ENCODE data around the gene ZBTB7C. TPM values are rescaled to one million over a fixed set of nuclear protein-coding genes. Genes with fewer than 3 reads are reported as not detected.

The ZBTB7C gene
- total RNA-seq, 1 donor from 2014 or later, result 0.61 TPM

GRCh38 chr18:48061781-48062570 lies 347.2 kb downstream of the ZBTB7C start:
- no peaks in the 10 kb centered on the region for H3K36me3 Mint-ChIP-seq (ENCODE audit: low read depth)
- no peaks in the 10 kb centered on the region for H3K9me3 Mint-ChIP-seq
- no peak for DNase-seq (ENCODE audit: low read depth, low spot score)
- TF ChIP-seq CTCF (conservative IDR thresholded peaks at IDR 0.05), result no peak
- peaks cover 10% of the 10 kb centered on the region for H3K27me3 Mint-ChIP-seq (ENCODE audit: low read depth)
- no peak overlapping the region for H3K27ac Mint-ChIP-seq (ENCODE audit: unreplicated experiment)
- H3K4me3 Mint-ChIP-seq, result no peak overlapping the region
- peaks cover 18% of the 10 kb centered on the region for H3K4me1 Mint-ChIP-seq

- Mint-ChIP-seq H3K9me3 (no peaks in the 10 kb centered on the region), H3K27ac (ENCODE audit: unreplicated experiment) (no peak overlapping the region), H3K4me3 (no peak overlapping the region), H3K36me3 (ENCODE audit: low read depth) (no peaks in the 10 kb centered on the region), H3K27me3 (ENCODE audit: low read depth) (peaks cover 11% of the 10 kb centered on the region), H3K4me1 (peaks cover 18% of the 10 kb centered on the region)
- no peak for DNase-seq (ENCODE audit: low read depth, low spot score)
- TF ChIP-seq CTCF (conservative IDR thresholded peaks at IDR 0.05), result no peak
These were observed 348.2 kb downstream of the ZBTB7C start for GRCh38 chr18:48060970-48061369.

- Mint-ChIP-seq H3K36me3 (ENCODE audit: low read depth) (no peaks in the 10 kb centered on the region), H3K4me3 (no peak overlapping the region), H3K27ac (ENCODE audit: unreplicated experiment) (no peak overlapping the region), H3K27me3 (ENCODE audit: low read depth) (peaks cover 17% of the 10 kb centered on the region), H3K9me3 (no peaks in the 10 kb centered on the region), H3K4me1 (peaks cover 18% of the 10 kb centered on the region)
- TF ChIP-seq CTCF (conservative IDR thresholded peaks at IDR 0.05), result no peak
- no peak for DNase-seq (ENCODE audit: low read depth, low spot score)
These were observed 348.8 kb downstream of the ZBTB7C start for GRCh38 chr18:48060346-48060745.

- Mint-ChIP-seq H3K4me1 (peaks cover 18% of the 10 kb centered on the region), H3K27me3 (ENCODE audit: low read depth) (peaks cover 23% of the 10 kb centered on the region), H3K36me3 (ENCODE audit: low read depth) (no peaks in the 10 kb centered on the region), H3K4me3 (no peak overlapping the region), H3K9me3 (no peaks in the 10 kb centered on the region), H3K27ac (ENCODE audit: unreplicated experiment) (no peak overlapping the region)
- DNase-seq (ENCODE audit: low read depth, low spot score), result no peak
- no peak for TF ChIP-seq CTCF (conservative IDR thresholded peaks at IDR 0.05)
These were observed 349.6 kb downstream of the ZBTB7C start for GRCh38 chr18:48059455-48060010.

- H3K27ac Mint-ChIP-seq (ENCODE audit: unreplicated experiment), result peak overlapping the region; percentile 37
- no peaks in the 10 kb centered on the region for H3K9me3 Mint-ChIP-seq
These were observed 350.7 kb downstream of the ZBTB7C start for GRCh38 chr18:48058486-48058885.

More at GRCh38 chr18:48058486-48058885, 350.7 kb downstream of the ZBTB7C start:
- no peak for TF ChIP-seq CTCF (conservative IDR thresholded peaks at IDR 0.05)
- Mint-ChIP-seq H3K27me3 (ENCODE audit: low read depth) (peaks cover 33% of the 10 kb centered on the region), H3K4me3 (no peak overlapping the region), H3K36me3 (ENCODE audit: low read depth) (no peaks in the 10 kb centered on the region), H3K4me1 (peaks cover 18% of the 10 kb centered on the region)
- no peak for DNase-seq (ENCODE audit: low read depth, low spot score)

All from neural crest cell (in vitro differentiated cells).